Left ventricle myocardium inferior (tissue), 1 donor: ENCODE data around the gene ADAMTS2. TPM values are rescaled to one million over a fixed set of nuclear protein-coding genes. Genes with fewer than 3 reads are reported as not detected.
A peak's percentile ranks its signal among the peaks of the same experiment; 100 is the strongest.

Experiments
- DNase-seq: peaks from one replicate; pipeline ENCODE4 v3.0.0-alpha.2; 2020
- H3K27ac ChIP-seq: fragments of 200-600 bp; replicated peaks from 2 replicates; pipeline ENCODE4 v1.8.0; 2021
- H3K27me3 ChIP-seq: fragments of 200-600 bp; 2 replicates; pipeline ENCODE4 v1.8.0; 2021; ENCODE audit warnings: low read depth
- H3K36me3 ChIP-seq: fragments of 200-600 bp; 2 replicates; pipeline ENCODE4 v1.8.0; 2021
- H3K4me1 ChIP-seq: fragments of 200-600 bp; 2 replicates; pipeline ENCODE4 v1.8.0; 2021
- H3K4me3 ChIP-seq: fragments of 200-600 bp; 2 replicates; pipeline ENCODE4 v1.8.0; 2021; ENCODE audit warnings: mild to moderate bottlenecking, moderate library complexity
- H3K9me3 ChIP-seq: fragments of 200-600 bp; replicated peaks from 2 replicates; pipeline ENCODE4 v1.8.0; 2021
- intact Hi-C: fragments of 100-400 bp; cut with micrococcal nuclease; formaldehyde crosslinking; loops from one replicate; pipeline ENCODE4 v1.11.0; 2022
- long read RNA-seq: library from polyadenylated mRNA; unstranded; transcript quantifications from one replicate; pipeline ENCODE4 v2.0.0, GENCODE V29; 2021
- total RNA-seq: library from RNA; stranded (reverse); fragmentation: NEBNext Ultra II Directional; extraction: Animal tissue kit (Norgen Biotek cat#: 25700); gene quantifications from one replicate; pipeline ENCODE4 v1.2.1, GENCODE V29; 2021
- TF ChIP-seq, protein P1 (sequence below): fragments of 200-600 bp; IDR thresholded peaks from 2 replicates; pipeline ENCODE4 v1.8.0; 2021; ENCODE audit warnings: antibody characterized with exemption, mild to moderate bottlenecking, borderline replicate concordance
- donor health status: DM: no; HTN: yes; CAD: no; lungs with severe emphysema.

Gene ADAMTS2
- 4.6 TPM for total RNA-seq
- long read RNA-seq, full-length matches to known transcripts = 4 of 12 reads
- long read RNA-seq, partial matches to known transcripts = 4 of 12 reads
- long read RNA-seq, other reads (novel, unspliced or antisense) = 4 of 12 reads

DNA sequence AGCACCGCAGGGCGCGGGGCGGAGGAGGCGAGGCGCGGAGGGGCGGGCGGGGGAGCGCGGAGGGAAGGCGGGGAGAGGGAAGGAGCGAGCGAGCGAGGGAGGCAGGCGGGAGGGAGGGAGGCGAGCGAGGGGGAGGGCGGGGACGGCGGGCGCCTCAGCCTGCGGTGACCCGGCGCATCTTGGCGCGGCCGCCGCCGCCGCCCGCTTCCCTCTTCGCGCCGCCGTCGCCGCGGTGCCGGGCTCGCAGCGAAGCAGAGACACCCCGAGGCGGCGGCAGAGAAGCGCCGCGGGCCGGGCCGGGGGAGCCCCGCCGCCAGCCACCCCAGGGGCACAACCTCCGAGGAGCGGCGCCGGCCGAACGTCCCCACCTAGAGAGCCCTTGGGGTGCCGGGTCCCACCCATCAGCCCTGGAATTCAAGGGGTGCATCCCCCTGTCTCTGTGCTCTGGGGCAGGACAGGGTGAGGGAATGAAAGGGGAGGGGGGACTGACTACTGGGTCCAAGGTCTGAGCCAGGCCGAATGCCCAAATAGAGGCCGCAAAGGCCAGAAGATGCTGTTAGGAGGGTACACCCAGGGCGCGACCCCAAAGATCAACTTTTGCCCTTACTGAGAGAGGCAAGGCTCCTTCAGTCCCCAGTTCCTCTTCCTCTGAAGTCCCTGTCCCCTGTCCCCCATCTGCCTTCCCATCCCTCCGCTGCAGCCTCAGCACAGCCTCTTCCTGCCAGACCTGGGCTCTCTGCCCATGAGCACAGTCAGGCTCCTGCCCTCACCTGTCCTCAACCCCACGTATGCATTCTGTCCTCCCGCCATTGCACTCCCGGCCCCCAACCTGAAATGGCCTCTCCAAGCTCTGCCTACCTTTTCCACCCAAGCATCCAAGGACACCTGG, at the start of gene ADAMTS2:
TSS of gene ADAMTS2 (minus strand) at position 29 of the 889 bp plus-strand sequence. CDS start 133 bp downstream, outside the sequence.
- peak; percentile 73 for DNase-seq
- Histone ChIP-seq H3K27me3 (peaks cover 98% of the 10 kb centered on the region), H3K9me3 (no peaks in the 10 kb centered on the region), H3K27ac (peak within 1 kb of the TSS; percentile 54), H3K4me3 (peak within 1 kb of the TSS; percentile 70), H3K36me3 (no peaks in the 10 kb centered on the region), H3K4me1 (peaks cover 21% of the 10 kb centered on the region)
- intact Hi-C loops = no loop called here
- TF ChIP-seq, protein P1, sequence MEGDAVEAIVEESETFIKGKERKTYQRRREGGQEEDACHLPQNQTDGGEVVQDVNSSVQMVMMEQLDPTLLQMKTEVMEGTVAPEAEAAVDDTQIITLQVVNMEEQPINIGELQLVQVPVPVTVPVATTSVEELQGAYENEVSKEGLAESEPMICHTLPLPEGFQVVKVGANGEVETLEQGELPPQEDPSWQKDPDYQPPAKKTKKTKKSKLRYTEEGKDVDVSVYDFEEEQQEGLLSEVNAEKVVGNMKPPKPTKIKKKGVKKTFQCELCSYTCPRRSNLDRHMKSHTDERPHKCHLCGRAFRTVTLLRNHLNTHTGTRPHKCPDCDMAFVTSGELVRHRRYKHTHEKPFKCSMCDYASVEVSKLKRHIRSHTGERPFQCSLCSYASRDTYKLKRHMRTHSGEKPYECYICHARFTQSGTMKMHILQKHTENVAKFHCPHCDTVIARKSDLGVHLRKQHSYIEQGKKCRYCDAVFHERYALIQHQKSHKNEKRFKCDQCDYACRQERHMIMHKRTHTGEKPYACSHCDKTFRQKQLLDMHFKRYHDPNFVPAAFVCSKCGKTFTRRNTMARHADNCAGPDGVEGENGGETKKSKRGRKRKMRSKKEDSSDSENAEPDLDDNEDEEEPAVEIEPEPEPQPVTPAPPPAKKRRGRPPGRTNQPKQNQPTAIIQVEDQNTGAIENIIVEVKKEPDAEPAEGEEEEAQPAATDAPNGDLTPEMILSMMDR = no peak

DNA sequence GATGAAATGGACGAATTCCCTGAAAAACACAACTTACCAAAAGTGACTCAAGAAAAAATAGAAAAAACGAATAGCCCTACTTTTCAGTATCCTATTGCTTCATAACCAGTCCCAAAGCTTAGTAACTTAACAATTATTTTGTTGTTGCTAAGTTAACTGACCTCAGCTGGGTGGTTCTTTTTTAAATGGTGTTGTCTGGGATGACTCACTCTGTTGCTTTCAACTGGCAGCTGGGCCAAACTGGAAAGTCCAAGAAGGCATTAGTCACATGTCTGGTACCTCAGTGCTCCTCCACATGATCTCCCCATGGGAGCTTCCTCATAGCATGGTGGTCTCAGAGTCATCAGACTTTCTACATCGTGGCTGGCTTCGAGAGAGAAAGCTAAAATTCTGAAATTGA, 47.8 kb upstream of the ADAMTS2 start:
- TF ChIP-seq, protein P1 = no peak
- intact Hi-C loops = no loop called here
- Histone ChIP-seq H3K4me1 (no peaks in the 10 kb centered on the region), H3K36me3 (no peaks in the 10 kb centered on the region), H3K9me3 (peaks cover 62% of the 10 kb centered on the region), H3K27ac (no peak overlapping the region), H3K27me3 (peaks cover under 1% of the 10 kb centered on the region), H3K4me3 (no peak overlapping the region)
- no peak for DNase-seq

DNA sequence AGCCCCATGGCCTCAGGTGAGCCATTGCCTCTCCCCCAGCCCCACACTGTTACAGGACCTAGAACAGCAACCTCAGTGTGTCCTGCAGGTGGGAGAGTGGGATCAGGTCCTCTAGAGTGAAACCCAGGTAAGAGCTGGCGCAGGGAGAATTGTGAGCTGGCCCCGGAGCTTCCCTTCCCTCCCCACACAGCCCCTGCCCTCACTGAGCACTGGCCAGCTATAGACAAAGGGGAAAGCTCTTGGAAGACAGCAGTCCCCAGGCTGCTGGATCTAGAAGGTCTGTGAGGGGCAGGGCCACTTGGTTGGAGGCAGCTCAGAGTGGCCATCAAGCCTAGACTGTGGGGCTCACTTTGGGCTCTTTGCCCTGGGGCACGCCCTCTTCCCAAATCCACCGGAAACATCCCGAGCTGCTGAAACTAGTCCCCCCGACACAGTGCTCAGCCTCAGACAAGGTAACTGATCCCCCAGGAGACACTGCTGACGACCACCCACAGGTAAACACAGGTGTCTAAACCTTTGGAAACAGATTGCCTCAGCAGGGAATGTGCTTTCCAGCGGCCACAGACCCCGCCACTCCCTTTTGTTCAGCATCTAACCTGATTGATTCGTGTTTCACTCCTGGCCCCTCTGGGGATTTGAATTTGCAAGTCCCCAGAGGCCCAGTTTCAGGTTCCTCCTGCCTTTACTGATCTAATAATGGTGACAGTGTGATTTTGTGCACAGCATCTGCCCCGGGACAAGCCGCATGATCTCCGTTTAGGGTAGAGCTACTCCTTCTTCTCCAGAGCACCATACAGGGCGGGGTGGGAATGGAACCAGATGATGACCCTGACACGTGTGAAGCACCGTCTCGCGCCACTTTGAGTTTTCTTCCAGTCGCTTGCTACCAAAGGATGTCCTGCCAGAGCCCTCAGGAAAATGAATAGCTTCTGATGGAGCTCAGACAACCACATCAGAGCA, 42.2 kb upstream of the ADAMTS2 start:
- no peak for DNase-seq

DNA sequence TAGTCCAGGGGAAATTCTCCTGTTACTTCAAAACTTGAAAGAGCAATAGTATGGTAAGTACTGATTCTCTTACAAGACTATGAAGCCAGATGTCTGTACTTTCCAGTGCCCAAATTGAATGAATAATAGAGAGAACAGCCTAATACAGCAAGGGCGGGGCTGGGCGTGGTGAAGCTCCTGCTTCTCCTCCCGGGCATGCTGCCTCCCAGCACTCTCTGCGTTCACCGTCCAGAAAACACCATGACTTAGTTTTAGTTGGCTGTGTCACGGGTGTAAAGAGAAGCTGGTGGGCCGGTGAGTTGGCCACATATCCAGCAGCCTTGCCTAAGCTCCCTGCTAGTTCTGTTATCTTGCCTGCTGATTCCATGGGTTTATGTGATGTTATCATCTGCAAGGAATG, 40.7 kb upstream of the ADAMTS2 start:
- Histone ChIP-seq H3K9me3 (peaks cover 23% of the 10 kb centered on the region), H3K36me3 (no peaks in the 10 kb centered on the region), H3K27me3 (peaks cover 32% of the 10 kb centered on the region), H3K4me3 (no peak overlapping the region), H3K27ac (no peak overlapping the region), H3K4me1 (no peaks in the 10 kb centered on the region)
- TF ChIP-seq, protein P1 = no peak
- DNase-seq = no peak
- intact Hi-C loops = no loop called here

More for the DNA sequence above, 42.2 kb upstream of the ADAMTS2 start:
- intact Hi-C loops = no loop called here
- Histone ChIP-seq H3K4me3 (no peak overlapping the region), H3K27ac (no peak overlapping the region), H3K36me3 (no peaks in the 10 kb centered on the region), H3K4me1 (no peaks in the 10 kb centered on the region), H3K27me3 (peaks cover 32% of the 10 kb centered on the region), H3K9me3 (peaks cover 38% of the 10 kb centered on the region)
- TF ChIP-seq, protein P1 = no peak

DNA sequence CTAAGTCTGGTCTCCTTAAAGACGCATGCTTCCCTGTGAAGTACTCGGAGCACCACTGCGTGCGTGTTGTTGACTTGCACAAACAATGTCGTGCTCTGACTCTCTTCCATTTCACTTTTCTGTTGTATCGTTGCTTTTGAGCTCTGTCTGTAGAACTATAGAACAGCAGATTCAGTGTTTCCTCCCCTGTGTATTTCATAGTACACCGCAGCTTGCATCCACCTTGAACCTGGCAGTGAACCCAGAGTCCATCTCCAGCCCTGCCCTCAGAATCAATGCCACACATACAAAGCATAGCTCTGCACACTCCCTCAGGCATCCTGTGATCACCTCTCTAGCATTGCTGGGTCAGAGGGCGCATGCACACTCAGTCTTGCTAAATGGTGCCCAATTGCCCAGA, 37.2 kb upstream of the ADAMTS2 start:
- H3K4me3 ChIP-seq = no peak overlapping the region
- intact Hi-C loops = no loop called here
- TF ChIP-seq, protein P1 = no peak
- H3K27me3 ChIP-seq = peaks cover 26% of the 10 kb centered on the region
- H3K27ac ChIP-seq = no peak overlapping the region
- H3K9me3 ChIP-seq = no peaks in the 10 kb centered on the region
- no peak for DNase-seq
- no peaks in the 10 kb centered on the region for H3K4me1 ChIP-seq
- no peaks in the 10 kb centered on the region for H3K36me3 ChIP-seq
